Stimulated activated CD8-positive, alpha-beta memory T cell treated with anti-CD3 and anti-CD28 coated beads, Interleukin-4, amount 100 ng/mL, for 1 hour (primary cell): ENCODE measurements around the gene PIEZO1.
"Not testable (repeated sequence)": the region's sequence is repeated elsewhere in the genome, so short reads cannot be mapped to it uniquely, and the experiment has no call there.

Experiments used
- DNase-seq, 2 donors: peaks; one replicate each; pipeline ENCODE4 v3.0.0-alpha.2; 2020; ENCODE audit warnings: low read depth in 2 of 2, low spot score in 1 of 2

PIEZO1 gene

GRCh38 chr16:88805887-88806393, 20.9 kb upstream of the PIEZO1 start:
- DNase-seq = no peak

DNA sequence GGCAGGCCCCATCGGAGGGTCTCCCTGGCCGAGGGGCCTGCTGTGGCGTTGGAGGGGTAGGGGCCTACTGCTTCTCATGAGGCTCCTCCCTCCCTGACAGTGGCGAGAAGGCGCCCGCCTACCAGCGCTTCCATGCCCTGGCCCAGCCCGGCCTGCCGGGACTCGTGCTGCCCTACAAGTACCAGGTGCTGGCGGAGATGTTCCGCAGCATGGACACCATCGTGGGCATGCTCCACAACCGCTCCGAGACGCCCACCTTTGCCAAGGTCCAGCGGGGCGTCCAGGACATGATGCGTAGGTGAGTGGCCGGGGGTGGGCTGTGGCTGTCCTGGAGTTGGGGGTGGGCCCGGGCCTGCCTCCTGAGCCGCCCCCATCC, 20.3 kb upstream of the PIEZO1 start:
- no peak for DNase-seq

DNA sequence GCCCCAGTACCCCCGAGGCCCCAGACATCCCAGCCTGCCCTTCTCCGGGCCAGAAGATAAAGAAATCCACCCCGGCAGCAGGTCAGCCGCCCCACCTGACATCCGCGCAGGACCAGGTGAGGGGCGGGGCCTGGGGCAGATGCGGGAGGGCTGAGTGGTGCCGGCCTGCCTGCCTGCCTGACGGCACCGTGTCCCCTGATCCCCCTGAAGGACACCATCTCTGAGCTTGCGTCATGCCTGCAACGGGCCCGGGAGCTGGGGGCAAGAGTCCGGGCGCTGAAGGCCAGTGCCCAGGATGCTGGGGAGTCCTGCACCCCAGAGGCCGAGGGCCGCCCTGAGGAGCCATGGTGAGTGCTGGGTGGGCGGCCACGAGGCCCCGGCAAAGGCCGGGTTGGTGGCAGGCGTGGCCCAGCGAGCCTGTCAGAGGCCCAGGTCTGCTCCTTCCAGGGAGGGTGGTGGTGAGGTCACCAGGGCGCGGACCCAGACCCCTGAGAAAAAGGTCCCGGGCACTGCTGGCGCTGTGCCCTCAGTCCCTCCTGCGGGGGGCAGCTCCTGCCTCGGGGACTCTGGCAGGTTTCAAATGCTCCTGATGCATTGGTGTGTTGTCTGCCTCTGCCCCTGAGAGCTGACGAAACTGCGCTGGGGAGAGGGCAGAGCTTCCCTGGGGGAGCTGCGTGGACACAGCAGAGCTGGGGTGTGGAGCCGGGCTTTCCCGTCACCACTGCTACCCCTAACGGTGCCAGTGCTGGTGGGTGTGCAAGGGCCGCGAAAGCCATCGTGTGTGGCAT, 19.7 kb upstream of the PIEZO1 start:
- DNase-seq = no peak

GRCh38 chr16:88804173-88804551, 19.1 kb upstream of the PIEZO1 start:
- no peak for DNase-seq

- peak; percentile 63 to 77 for DNase-seq
These were observed 18.4 kb upstream of the PIEZO1 start, which contains the start of gene CDT1 for GRCh38 chr16:88803264-88803987. Gene CDT1 (plus strand): TSS chr16:88803789. CDS start chr16:88803832, 43 bp downstream.

GRCh38 chr16:88800277-88800592, 15.2 kb upstream of the PIEZO1 start:
- DNase-seq = no peak

GRCh38 chr16:88799569-88800276, 14.7 kb upstream of the PIEZO1 start:
- DNase-seq = no peak

GRCh38 chr16:88798772-88799455, 13.9 kb upstream of the PIEZO1 start:
- no peak for DNase-seq

DNA sequence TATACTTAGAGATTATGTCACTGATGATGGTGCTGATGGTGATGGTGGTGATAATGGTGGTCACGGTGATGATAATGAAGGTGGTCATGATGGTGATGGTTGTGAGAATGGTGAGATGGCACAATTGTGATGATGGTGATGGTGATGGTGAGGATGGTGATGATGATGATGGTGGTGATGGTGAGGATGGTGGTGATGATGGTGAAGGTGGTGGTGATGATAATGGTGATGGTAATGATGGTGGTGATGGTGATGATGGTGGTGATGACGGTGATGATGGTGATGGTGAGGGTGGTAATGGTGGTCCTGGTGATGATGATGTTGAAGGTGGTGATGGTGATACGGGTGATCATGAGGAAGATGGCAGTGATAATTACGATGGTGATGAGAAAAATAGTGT, 13.1 kb upstream of the PIEZO1 start:
- DNase-seq = no peak

- DNase-seq = no peak
These were observed 11.3 kb upstream of the PIEZO1 start for GRCh38 chr16:88796278-88796677.

DNA sequence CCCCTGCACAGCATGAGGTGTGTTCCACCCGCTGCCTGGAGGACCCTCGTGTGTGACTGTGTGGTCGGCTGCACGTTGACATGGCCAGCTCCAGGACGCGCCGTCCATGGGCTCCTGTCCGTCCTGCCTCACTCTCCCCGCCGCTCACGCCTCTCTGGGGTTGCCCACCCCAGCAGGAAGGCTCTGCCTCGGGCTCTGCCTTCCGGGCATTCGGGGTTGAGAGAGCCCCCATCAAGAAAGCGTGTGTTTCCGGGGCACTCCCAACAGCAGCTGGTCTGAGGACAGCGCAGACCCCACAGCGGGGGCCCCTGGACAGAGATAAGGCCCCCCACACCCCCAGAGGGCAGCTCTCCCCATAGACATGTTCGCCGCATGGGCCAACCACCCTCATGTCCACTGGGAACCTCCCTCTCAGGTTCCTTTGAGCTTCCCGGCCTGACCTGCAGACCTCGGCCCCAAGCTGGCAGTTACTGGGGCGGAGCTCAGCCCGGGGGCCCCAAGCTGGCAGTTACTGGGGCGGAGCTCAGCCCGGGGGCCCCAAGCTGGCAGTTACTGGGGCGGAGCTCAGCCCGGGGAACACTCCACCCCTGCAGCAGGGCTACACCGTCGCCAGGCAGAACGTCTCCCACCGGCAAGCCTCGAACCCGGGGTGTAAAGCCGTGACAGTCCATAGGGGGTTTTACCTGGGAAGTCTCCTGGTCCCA, 8.4 kb upstream of the PIEZO1 start:
- DNase-seq = no peak

- DNase-seq = no peak
These were observed 7.7 kb upstream of the PIEZO1 start for GRCh38 chr16:88792668-88793250.

DNA sequence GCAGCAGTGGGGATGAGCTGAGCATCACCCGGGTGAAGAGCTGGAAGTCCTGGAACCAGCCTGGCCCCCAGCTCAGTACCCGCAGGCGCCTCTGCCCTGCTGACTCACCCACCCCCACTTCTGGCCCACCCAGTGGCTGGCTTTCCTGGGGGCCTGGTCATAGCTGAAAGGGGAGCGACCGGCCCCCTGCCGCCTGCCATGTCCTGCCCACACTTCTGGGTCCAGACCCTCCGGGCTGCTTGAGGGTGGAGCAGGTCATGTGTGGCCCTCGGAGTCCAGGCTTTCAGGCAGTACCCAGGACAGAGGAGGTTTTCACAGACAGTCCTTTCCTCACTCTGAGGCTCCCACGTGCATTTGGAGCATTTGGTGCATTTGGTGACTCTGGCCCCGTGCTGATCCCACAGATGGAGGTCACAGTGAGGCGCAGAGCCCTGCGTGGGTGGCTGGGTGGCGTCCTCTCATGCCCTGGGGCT, 7.1 kb upstream of the PIEZO1 start:
- no peak for DNase-seq

GRCh38 chr16:88790312-88791211, 5.5 kb upstream of the PIEZO1 start:
- no peak for DNase-seq

- DNase-seq = no peak
These were observed 4.6 kb upstream of the PIEZO1 start for GRCh38 chr16:88789594-88789993.

DNA sequence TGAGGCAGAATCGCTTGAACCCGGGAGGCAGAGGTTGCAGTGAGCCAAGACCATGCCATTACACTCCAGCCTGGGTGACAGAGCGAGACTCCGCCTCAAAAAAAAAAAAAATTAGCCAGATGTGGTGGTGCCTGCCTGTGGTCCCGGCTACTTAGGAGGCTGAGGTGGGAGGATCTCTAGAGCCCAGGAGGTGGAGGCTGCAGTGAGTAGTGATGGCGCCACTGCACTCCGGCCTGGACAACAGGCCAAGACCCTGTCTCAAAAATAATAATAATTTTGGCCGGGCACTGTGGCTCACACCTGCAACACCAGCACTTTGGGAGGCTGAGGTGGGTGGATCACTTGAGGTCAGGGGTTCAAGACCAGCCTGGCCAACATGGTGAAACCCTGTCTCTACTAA, 3.7 kb upstream of the PIEZO1 start:
- not testable (repeated sequence) for DNase-seq

DNA sequence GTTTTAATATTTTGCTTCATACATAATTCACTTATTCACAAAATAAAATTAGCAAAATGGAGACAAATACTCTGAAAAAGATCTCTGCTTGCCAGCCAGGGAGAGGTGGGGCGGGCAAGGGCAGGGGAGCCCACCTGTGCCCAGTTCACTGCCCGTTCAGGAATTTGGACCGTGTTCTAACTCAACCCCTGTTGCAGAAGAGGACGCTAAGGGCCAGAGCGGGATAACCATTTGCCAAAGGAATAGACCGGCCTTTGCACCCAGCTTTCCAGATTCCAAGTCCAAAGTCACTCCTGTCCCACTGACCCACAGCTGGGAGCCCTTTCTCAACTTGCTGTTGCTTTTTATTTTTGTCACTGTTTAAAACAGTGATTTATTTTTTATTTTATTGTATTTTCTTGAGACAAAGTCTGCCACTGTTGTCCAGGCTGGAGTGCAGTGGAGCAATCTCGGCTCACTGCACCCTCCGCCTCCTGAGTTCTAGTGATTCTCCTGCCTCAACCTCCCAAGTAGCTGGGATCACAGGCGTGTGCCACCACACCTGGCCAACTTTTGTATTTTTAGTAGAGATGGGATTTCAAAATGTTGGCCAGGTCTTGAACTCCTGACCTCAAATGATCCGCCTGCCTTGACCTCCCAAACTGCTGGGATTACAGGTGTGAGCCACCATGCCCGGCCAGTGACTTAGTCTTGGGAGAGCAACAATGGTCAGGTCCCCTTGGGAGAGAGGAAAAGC, 2.7 kb upstream of the PIEZO1 start:
- no peak for DNase-seq

DNA sequence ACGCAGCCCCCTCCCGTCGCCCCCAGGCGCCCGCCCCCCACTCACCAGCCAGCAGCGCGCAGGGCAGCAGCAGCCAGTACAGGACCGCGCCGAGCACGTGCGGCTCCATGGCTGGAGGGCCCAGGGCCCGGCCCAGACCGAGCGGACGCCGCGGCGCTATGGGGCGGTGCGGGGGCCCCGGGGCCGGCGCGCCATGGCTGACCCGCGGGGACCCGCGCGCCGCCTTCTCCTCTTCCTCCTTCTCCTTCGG, 239 bp downstream of the PIEZO1 start:
- no peak for DNase-seq
